ENCODE measurements around the gene APIP. TPM values are rescaled to one million over a fixed set of nuclear protein-coding genes. Genes with fewer than 3 reads are reported as not detected.

The APIP gene
- total RNA-seq (2022; extraction: Qiagen RNA extraction; ENCODE audit: low read depth), result 21.2 to 29.9 TPM (median 24.5 TPM) in 5 replicates

GRCh38 chr11:34916015-34916842 is at the start of gene APIP, which contains the start of gene PDHX:
TSS of gene APIP (minus strand) at chr11:34916379. CDS start at chr11:34916284, 95 bp downstream.
TSS of gene PDHX (plus strand) at chr11:34916618. CDS start at chr11:34916656, 38 bp downstream.

Other genes starting within 250 kb of the APIP start
- gene PDHX, start 239 bp upstream of the APIP start, total RNA-seq (2022; extraction: Qiagen RNA extraction; ENCODE audit: low read depth), result 28.7 to 37.5 TPM (median 31.6 TPM) in 5 replicates
- gene CD44, start 222.8 kb upstream of the APIP start, total RNA-seq (2022; extraction: Qiagen RNA extraction; ENCODE audit: low read depth), result 656 to 874 TPM (median 717 TPM) in 5 replicates